ENCODE data around the gene FAM168B. TPM values are rescaled to one million over a fixed set of nuclear protein-coding genes. Genes with fewer than 3 reads are reported as not detected.

Gene FAM168B
- total and polyA plus RNA-seq, 10 of the 15 experiments (the other 5 are each of a cell fraction or from before 2014, with no cell fraction given): 3.5 to 77.3 (median 45.9) TPM

GRCh38 chr2:131104487-131105155, 11.4 kb upstream of the FAM168B start (continued):
- TF ChIP-seq IRF5 (IDR thresholded peaks at IDR 0.05; ENCODE audit: borderline replicate concordance) (no peak), NFIC (IDR thresholded peaks at IDR 0.05; ENCODE audit: low read depth, low read length) (peak; percentile 59), ZNF592 (IDR thresholded peaks at IDR 0.05) (no peak), IKZF1 (conservative IDR thresholded peaks at IDR 0.05) (0 out of 2 replicates have a peak, but pooled peaks have one; percentile 14), ZBTB11 (CRISPR knock-in tag; IDR thresholded peaks at IDR 0.05) (no peak), HDAC6 (IDR thresholded peaks at IDR 0.05; ENCODE audit: unreplicated experiment) (no peak), ZNF384 (IDR thresholded peaks at IDR 0.05; ENCODE audit: borderline replicate concordance, low read depth, low read length) (peak; percentile 57; the same call in 1 of the 2 replicates), SRF (IDR thresholded peaks at IDR 0.05; ENCODE audit: low read depth in 2 of 2, low read length in 2 of 2) (no peak), BCL11A (IDR thresholded peaks at IDR 0.05; ENCODE audit: low read depth, low read length) (no peak), GATAD2B (conservative IDR thresholded peaks at IDR 0.05; ENCODE audit: low read depth) (no peak), HDAC2 (IDR thresholded peaks at IDR 0.05) (no peak), NFXL1 (IDR thresholded peaks at IDR 0.05; ENCODE audit: borderline replicate concordance) (no peak), TCF12 (IDR thresholded peaks at IDR 0.05; ENCODE audit: low read depth, low read length) (peak; percentile 56; the same call in 1 of the 2 replicates), SUPT20H (IDR thresholded peaks at IDR 0.05; ENCODE audit: borderline replicate concordance, control insufficient read depth, low read depth, low read length) (no peak), TCF7 (IDR thresholded peaks at IDR 0.05; ENCODE audit: borderline replicate concordance) (no peak), NRF1 (conservative IDR thresholded peaks at IDR 0.05; ENCODE audit: low read depth, low read length) (no peak), ZNF207 (IDR thresholded peaks at IDR 0.05; ENCODE audit: borderline replicate concordance) (no peak), CBX3 (IDR thresholded peaks at IDR 0.05; ENCODE audit: borderline replicate concordance, low read depth) (no peak), JUND (IDR thresholded peaks at IDR 0.05; ENCODE audit: low read depth, low read length) (no peak), RAD21 (IDR thresholded peaks at IDR 0.05; ENCODE audit: insufficient read depth, low read depth, low read length) (no peak), MXI1 (IDR thresholded peaks at IDR 0.05; ENCODE audit: low read depth, low read length) (no peak; the same call in 1 of the 2 replicates), NR2F1 (conservative IDR thresholded peaks at IDR 0.05) (no peak), ATF7 (IDR thresholded peaks at IDR 0.05; ENCODE audit: low read depth) (no peak)
